DOHH2 (cell line): ENCODE data around the gene PLBD2.

ENCODE experiments used
- H3F3A ChIP-seq: fragments of 200-600 bp; sonication (generic), shearing (Covaris generic); 2 replicates; pipeline ENCODE4 v1.6.0; 2016; ENCODE audit warnings: antibody characterized with exemption, mild to moderate bottlenecking; ENCODE audit not compliant: control insufficient read depth, insufficient read depth
- H3K27ac ChIP-seq: fragments of 200-600 bp; sonication (generic); 2 replicates; pipeline ENCODE4 v1.5.1; 2014; ENCODE audit warnings: low read depth, mild to moderate bottlenecking, low read length, moderate library complexity
- H3K27me3 ChIP-seq: fragments of 200-600 bp; sonication (generic); 2 replicates; pipeline ENCODE4 v1.6.1; 2014; ENCODE audit warnings: mild to moderate bottlenecking, low read length, mixed read lengths; ENCODE audit not compliant: control insufficient read depth
- H3K36me3 ChIP-seq: fragments of 200-600 bp; sonication (generic); 2 replicates; pipeline ENCODE4 v1.6.1; 2014; ENCODE audit warnings: mild to moderate bottlenecking, low read length, moderate library complexity, mixed read lengths; ENCODE audit not compliant: control insufficient read depth
- H3K4me1 ChIP-seq: fragments of 200-600 bp; sonication (generic); 2 replicates; pipeline ENCODE4 v1.6.1; 2014; ENCODE audit warnings: mild to moderate bottlenecking, low read length, mixed read lengths; ENCODE audit not compliant: control insufficient read depth
- H3K4me2 ChIP-seq: fragments of 200-600 bp; sonication (generic); 2 replicates; pipeline ENCODE4 v1.6.0; 2014; ENCODE audit warnings: mild to moderate bottlenecking, low read length, moderate library complexity
- H3K4me3 ChIP-seq: fragments of 200-600 bp; sonication (generic); 2 replicates; pipeline ENCODE4 v1.5.1; 2014; ENCODE audit warnings: mild to moderate bottlenecking, low read length, mixed read lengths
- H3K79me2 ChIP-seq: fragments of 200-600 bp; sonication (generic); 2 replicates; pipeline ENCODE4 v1.6.1; 2014; ENCODE audit warnings: mild to moderate bottlenecking, low read length, mixed read lengths; ENCODE audit not compliant: control insufficient read depth
- H3K9me2 ChIP-seq: fragments of 200-600 bp; sonication (generic); replicated peaks from 2 replicates; pipeline ENCODE4 v1.6.1; 2014; ENCODE audit warnings: mild to moderate bottlenecking, low read length, mixed read lengths; ENCODE audit not compliant: control insufficient read depth
- H3K9me3 ChIP-seq: fragments of 200-600 bp; sonication (generic); 2 replicates; pipeline ENCODE4 v1.6.1; 2014; ENCODE audit warnings: antibody characterized with exemption, low read length, mixed read lengths; ENCODE audit not compliant: control insufficient read depth, insufficient read depth
- H4K20me1 ChIP-seq: fragments of 200-600 bp; sonication (generic); 2 replicates; pipeline ENCODE4 v1.6.0; 2014; ENCODE audit warnings: low read depth, mild to moderate bottlenecking, antibody characterized with exemption, low read length, moderate library complexity; ENCODE audit not compliant: control insufficient read depth, insufficient read depth
- CTCF ChIP-seq: fragments of 200-600 bp; sonication (generic); IDR thresholded peaks from one replicate; pipeline ENCODE4 v1.5.1; 2014; ENCODE audit warnings: antibody characterized with exemption, mild to moderate bottlenecking, low read depth, low read length; ENCODE audit not compliant: poor library complexity, severe bottlenecking
- EZH2phosphoT487 ChIP-seq: fragments of 200-600 bp; sonication (generic); IDR thresholded peaks from 2 replicates; pipeline ENCODE4 v1.6.1; 2017; ENCODE audit warnings: borderline replicate concordance, mild to moderate bottlenecking, antibody characterized with exemption, low read length, moderate library complexity, mixed read lengths

Gene PLBD2

GRCh38 chr12:113407931-113408600 is 49.7 kb downstream of the PLBD2 start:
- H3K27ac ChIP-seq: no peak overlapping the region
- H3K4me2 ChIP-seq: no peak overlapping the region
- no peak overlapping the region for H3K4me3 ChIP-seq
- TF ChIP-seq CTCF: no peak
- no peak for TF ChIP-seq EZH2phosphoT487
- H3F3A ChIP-seq: no peaks in the 10 kb centered on the region
- H3K9me3 ChIP-seq: no peaks in the 10 kb centered on the region
- peaks cover 15% of the 10 kb centered on the region; the same call in 1 of the 2 replicates for H3K27me3 ChIP-seq
- H4K20me1 ChIP-seq: no peaks in the 10 kb centered on the region
- H3K4me1 ChIP-seq: no peaks in the 10 kb centered on the region
- no peaks in the 10 kb centered on the region for H3K79me2 ChIP-seq
- H3K36me3 ChIP-seq: no peaks in the 10 kb centered on the region
- no peaks in the 10 kb centered on the region for H3K9me2 ChIP-seq

- Histone ChIP-seq H3K4me3 (no peak overlapping the region), H3K9me2 (no peaks in the 10 kb centered on the region), H3K27ac (no peak overlapping the region), H3K27me3 (peaks cover 13% of the 10 kb centered on the region; the same call in 1 of the 2 replicates), H3K4me2 (no peak overlapping the region), H3F3A (no peaks in the 10 kb centered on the region), H4K20me1 (no peaks in the 10 kb centered on the region), H3K9me3 (no peaks in the 10 kb centered on the region), H3K36me3 (no peaks in the 10 kb centered on the region), H3K79me2 (no peaks in the 10 kb centered on the region), H3K4me1 (no peaks in the 10 kb centered on the region)
- TF ChIP-seq EZH2phosphoT487 (no peak), CTCF (no peak)
These were observed 50.4 kb downstream of the PLBD2 start for GRCh38 chr12:113408756-113409298.

GRCh38 chr12:113409462-113410124 is 51.2 kb downstream of the PLBD2 start:
- Histone ChIP-seq H3K4me2 (no peak overlapping the region), H3K27me3 (peaks cover 9% of the 10 kb centered on the region; the same call in 1 of the 2 replicates), H4K20me1 (no peaks in the 10 kb centered on the region), H3F3A (no peaks in the 10 kb centered on the region), H3K79me2 (no peaks in the 10 kb centered on the region), H3K9me3 (no peaks in the 10 kb centered on the region), H3K9me2 (no peaks in the 10 kb centered on the region), H3K4me3 (no peak overlapping the region), H3K4me1 (no peaks in the 10 kb centered on the region), H3K36me3 (no peaks in the 10 kb centered on the region), H3K27ac (no peak overlapping the region)
- no peak for TF ChIP-seq CTCF
- TF ChIP-seq EZH2phosphoT487: no peak
